Gastrocnemius medialis (tissue), 4 donors: ENCODE data around the gene RPS3A. TPM values are rescaled to one million over a fixed set of nuclear protein-coding genes. Genes with fewer than 3 reads are reported as not detected.
"Not testable (repeated sequence)": the region's sequence is repeated elsewhere in the genome, so short reads cannot be mapped to it uniquely, and the experiment has no call there.

Source experiments
- ATAC-seq, 2 donors: fragments of 150-250 bp; one replicate each; pipeline ENCODE4 v1.9.1; 2016
- DNase-seq, 2 donors: peaks; one replicate each; pipeline ENCODE4 v3.0.0-alpha.2; 2019
- H3K27ac ChIP-seq, 4 donors: fragments of 200-600 bp; sonication (generic); 1 replicate in 1 of 4; 2 replicates in 3 of 4; pipeline ENCODE4 v1.5.1; 2016 to 2018; ENCODE audit warnings: mild to moderate bottlenecking in 2 of 4, moderate library complexity in 1 of 4
- H3K27me3 ChIP-seq, 3 donors: fragments of 200-600 bp; sonication (generic) in 2 of 3; 1 replicate in 1 of 3; 2 replicates in 2 of 3; pipeline versions ENCODE4 v1.5.1 to v1.6.0; 2016 to 2019; ENCODE audit warnings: mild to moderate bottlenecking in 1 of 3, moderate library complexity in 1 of 3
- H3K36me3 ChIP-seq, 2 donors: fragments of 200-600 bp; sonication (generic) in 1 of 2; one replicate each; pipeline ENCODE4 v1.5.1; 2017 to 2018
- H3K4me1 ChIP-seq, 2 donors: fragments of 200-600 bp; sonication (generic) in 1 of 2; one replicate each; pipeline ENCODE4 v1.5.1; 2016 to 2017; ENCODE audit warnings: mild to moderate bottlenecking in 2 of 2
- H3K4me3 ChIP-seq, 4 donors: fragments of 200-600 bp; sonication (generic) in 3 of 4; 1 replicate in 1 of 4; 2 replicates in 3 of 4; pipeline ENCODE4 v1.5.1; 2016 to 2019; ENCODE audit warnings: mild to moderate bottlenecking in 2 of 4
- H3K9me3 ChIP-seq, 3 donors: fragments of 200-600 bp; sonication (generic) in 2 of 3; 1 replicate in 1 of 3; 2 replicates in 2 of 3; pipeline ENCODE4 v1.5.1; 2016 to 2019
- POLR2A ChIP-seq, 2 donors: fragments of 450-650 bp; IDR thresholded peaks; one replicate each; pipeline ENCODE4 v1.6.1; 2017; ENCODE audit warnings: antibody characterized with exemption in 2 of 2, mild to moderate bottlenecking in 2 of 2, moderate library complexity in 2 of 2
- in situ Hi-C, 4 donors: fragments of 200-750 bp; cut with MboI; loops; one replicate each; pipeline versions ENCODE4 v1.15.0 to v1.8.0; 2017; ENCODE audit warnings: low sequenced_read_pairs in 4 of 4
- intact Hi-C: fragments of 100-400 bp; cut with DNase I; formaldehyde crosslinking; loops from one replicate; pipeline ENCODE4 v1.15.1; 2023; ENCODE audit warnings: low total_unique reads
- total RNA-seq, 4 donors: library from RNA; depleted of rRNA; stranded (reverse); fragments of >200 nt; gene quantifications; one replicate each; pipeline versions ENCODE4 v1.1.0 to v1.2.3, GENCODE V29; 2016
- TF ChIP-seq, protein P1 (sequence below), 5 experiments: fragments of 450-650 bp in 3 of 5; fragments of 200-600 bp in 2 of 5; sonication (generic) in 2 of 5; IDR thresholded peaks in 4 of 5; conservative IDR thresholded peaks in 1 of 5; 1 replicate in 4 of 5; 2 replicates in 1 of 5; pipeline ENCODE4 v1.5.1; 2016 to 2019; ENCODE audit warnings: antibody characterized with exemption in 5 of 5, mild to moderate bottlenecking in 3 of 5, moderate library complexity in 3 of 5

The RPS3A gene
- total RNA-seq, 4 donors from 2014 or later = 1,618 to 1,974 (median 1,771) TPM

DNA sequence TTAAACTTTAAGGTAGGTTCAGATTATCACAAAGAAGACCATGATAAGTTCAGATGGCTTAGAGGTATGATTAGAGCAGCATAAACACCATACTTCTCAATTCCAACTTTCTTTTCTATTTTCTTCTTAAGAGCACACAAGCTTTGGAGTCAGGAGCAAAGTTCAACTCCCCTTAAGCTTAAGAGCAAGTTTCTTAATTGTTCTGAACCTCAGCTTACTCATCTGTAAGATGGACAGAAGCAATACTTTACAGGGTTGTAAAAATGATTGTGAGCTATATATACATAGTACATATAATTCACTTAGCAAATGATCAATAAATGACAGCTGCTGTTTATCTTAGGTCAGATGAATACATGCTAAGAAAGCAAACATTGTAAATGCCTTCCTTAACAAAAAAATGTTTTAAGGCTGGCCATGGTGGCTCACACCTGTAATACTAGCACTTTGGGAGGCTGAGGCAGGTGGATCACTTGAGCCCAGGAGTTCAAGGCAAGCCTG lies 25.0 kb upstream of the RPS3A start:
- Histone ChIP-seq H3K27me3 (no peaks in the 10 kb centered on the region), H3K36me3 (no peaks in the 10 kb centered on the region), H3K4me3 (no peak overlapping the region), H3K27ac (no peak overlapping the region), H3K4me1 (no peaks in the 10 kb centered on the region), H3K9me3 (no peaks in the 10 kb centered on the region)
- ATAC-seq = no peak
- in situ Hi-C loops = no loop called here
- intact Hi-C loops = no loop called here
- no peak for TF ChIP-seq POLR2A (IDR thresholded peaks at IDR 0.05)
- TF ChIP-seq, protein P1, sequence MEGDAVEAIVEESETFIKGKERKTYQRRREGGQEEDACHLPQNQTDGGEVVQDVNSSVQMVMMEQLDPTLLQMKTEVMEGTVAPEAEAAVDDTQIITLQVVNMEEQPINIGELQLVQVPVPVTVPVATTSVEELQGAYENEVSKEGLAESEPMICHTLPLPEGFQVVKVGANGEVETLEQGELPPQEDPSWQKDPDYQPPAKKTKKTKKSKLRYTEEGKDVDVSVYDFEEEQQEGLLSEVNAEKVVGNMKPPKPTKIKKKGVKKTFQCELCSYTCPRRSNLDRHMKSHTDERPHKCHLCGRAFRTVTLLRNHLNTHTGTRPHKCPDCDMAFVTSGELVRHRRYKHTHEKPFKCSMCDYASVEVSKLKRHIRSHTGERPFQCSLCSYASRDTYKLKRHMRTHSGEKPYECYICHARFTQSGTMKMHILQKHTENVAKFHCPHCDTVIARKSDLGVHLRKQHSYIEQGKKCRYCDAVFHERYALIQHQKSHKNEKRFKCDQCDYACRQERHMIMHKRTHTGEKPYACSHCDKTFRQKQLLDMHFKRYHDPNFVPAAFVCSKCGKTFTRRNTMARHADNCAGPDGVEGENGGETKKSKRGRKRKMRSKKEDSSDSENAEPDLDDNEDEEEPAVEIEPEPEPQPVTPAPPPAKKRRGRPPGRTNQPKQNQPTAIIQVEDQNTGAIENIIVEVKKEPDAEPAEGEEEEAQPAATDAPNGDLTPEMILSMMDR (IDR thresholded peaks at IDR 0.05 in 4 of 5, conservative IDR thresholded peaks at IDR 0.05 in 1 of 5) = no peak
- DNase-seq = no peak

DNA sequence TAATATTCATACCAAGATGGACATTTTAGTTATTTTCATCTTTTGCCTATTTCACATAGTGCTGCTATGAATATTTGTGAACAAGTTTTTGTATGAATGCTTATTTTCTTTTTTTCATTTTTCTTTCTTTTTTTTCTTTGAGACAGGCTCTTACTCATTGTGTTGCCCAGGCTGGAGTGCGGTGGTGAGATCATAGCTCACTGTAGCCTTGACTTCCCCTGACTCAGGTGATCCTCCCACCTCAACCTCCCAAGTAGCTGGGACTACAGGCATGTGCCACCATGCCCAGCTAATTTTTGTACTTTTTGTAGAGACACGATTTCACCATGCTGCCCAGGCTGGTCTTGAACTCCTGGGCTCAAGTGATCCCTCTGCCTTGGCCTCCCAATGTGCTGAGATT lies 21.4 kb upstream of the RPS3A start:
- H3K4me1 ChIP-seq, ATAC-seq, H3K27me3 ChIP-seq, intact Hi-C loops, DNase-seq, H3K27ac ChIP-seq, H3K36me3 ChIP-seq, H3K9me3 ChIP-seq, H3K4me3 ChIP-seq: not testable (repeated sequence)
- in situ Hi-C loops = loop anchor here in 2 of 4 donors (25.0 kb wide), 2 partner anchors 684 to 1709 kb away; partner anchors contain the start of genes ARFIP1 (in 1 of the 2), GATB (in 1 of the 2) and TIGD4 (in 1 of the 2)

DNA sequence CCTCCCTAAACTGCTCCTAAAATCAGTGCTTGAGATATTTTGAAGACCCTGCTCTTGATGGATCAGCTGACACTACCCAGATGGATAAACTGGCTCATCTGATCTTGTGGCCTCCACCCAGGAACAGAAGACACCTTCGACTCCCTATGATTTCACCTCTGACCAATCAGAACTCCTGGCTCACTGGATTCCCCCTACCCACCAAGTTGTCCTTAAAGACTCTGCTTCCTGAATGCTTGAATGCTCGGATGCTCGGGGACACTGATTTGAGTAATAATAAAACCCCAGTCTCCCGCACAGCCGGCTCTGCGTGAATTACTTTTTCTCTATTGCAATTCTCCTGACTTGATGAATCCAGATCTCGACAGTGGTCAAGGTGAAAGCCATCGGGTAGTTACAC lies 12.0 kb upstream of the RPS3A start:
- Histone ChIP-seq H3K4me3 (no peak overlapping the region), H3K36me3 (no peaks in the 10 kb centered on the region), H3K27me3 (no peaks in the 10 kb centered on the region), H3K4me1 (no peaks in the 10 kb centered on the region), H3K9me3 (no peaks in the 10 kb centered on the region), H3K27ac (no peak overlapping the region)
- ATAC-seq (no peak), DNase-seq (no peak)
- TF ChIP-seq, protein P1 (IDR thresholded peaks at IDR 0.05 in 4 of 5, conservative IDR thresholded peaks at IDR 0.05 in 1 of 5) = no peak
- no peak for TF ChIP-seq POLR2A (IDR thresholded peaks at IDR 0.05)
- intact Hi-C loops = no loop called here
- in situ Hi-C loops = loop anchor here in 2 of 4 donors (25.0 kb wide), 2 partner anchors 675 to 1700 kb away; partner anchors contain the start of genes ARFIP1 (in 1 of the 2), GATB (in 1 of the 2) and TIGD4 (in 1 of the 2)

DNA sequence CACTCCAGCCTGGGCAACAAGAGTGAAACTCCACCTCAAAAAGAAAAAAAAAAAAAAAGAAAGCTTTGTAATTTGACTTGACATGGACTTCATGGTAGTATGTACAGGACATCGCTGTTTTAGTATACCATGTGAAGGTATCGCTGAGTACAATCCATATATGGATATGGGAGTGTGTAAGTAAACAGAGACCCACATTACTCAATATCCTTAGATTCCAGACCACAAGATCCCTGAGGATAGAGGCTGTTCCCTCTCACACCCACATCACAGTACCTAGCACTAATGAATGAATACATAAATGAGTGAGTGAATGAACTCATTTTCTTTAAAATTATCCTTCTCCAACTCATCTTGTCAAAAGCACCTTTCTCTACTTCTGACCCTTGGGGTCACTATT lies 8.4 kb upstream of the RPS3A start:
- DNase-seq (no peak), ATAC-seq (no peak)
- TF ChIP-seq POLR2A (IDR thresholded peaks at IDR 0.05) = no peak
- TF ChIP-seq, protein P1 (IDR thresholded peaks at IDR 0.05 in 4 of 5, conservative IDR thresholded peaks at IDR 0.05 in 1 of 5) = no peak
- in situ Hi-C loops (loop anchor here in 2 of 4 donors (10.0 to 25.0 kb wide), 3 partner anchors 671 to 1696 kb away; partner anchors contain the start of genes ARFIP1 (in 1 of the 2), GATB (in 1 of the 2) and TIGD4 (in 1 of the 2)), intact Hi-C loops (no loop called here)
- Histone ChIP-seq H3K27me3 (no peaks in the 10 kb centered on the region), H3K4me3 (no peak overlapping the region), H3K27ac (no peak overlapping the region), H3K4me1 (no peaks in the 10 kb centered on the region), H3K9me3 (no peaks in the 10 kb centered on the region), H3K36me3 (no peaks in the 10 kb centered on the region)

DNA sequence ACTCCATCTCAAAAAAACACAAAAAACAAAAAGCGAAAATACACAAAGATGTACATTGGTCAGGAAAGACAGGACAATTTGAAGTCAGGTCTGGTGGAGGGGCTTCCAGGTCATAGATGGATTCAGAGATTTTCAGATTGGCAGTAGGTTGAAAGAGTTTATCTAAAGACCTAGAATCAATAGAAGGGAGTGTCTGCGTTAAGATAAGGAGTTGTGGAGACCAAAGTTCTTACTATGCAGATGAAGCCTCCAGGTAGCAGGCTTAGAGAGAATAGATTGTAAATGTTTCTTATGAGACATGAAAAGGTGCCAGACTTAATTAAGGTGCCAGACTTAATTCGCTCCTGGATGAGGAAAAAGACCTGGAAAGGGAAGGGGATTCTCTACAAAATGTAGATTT lies 6.9 kb upstream of the RPS3A start:
- no peak overlapping the region for H3K27ac ChIP-seq
- H3K4me3 ChIP-seq = no peak overlapping the region
- ATAC-seq (no peak), DNase-seq (no peak)
- no peaks in the 10 kb centered on the region for H3K9me3 ChIP-seq
- TF ChIP-seq, protein P1 (IDR thresholded peaks at IDR 0.05 in 4 of 5, conservative IDR thresholded peaks at IDR 0.05 in 1 of 5) = no peak
- no peak for TF ChIP-seq POLR2A (IDR thresholded peaks at IDR 0.05)
- H3K36me3 ChIP-seq = no peaks in the 10 kb centered on the region
- in situ Hi-C loops (loop anchor here in 2 of 4 donors (10.0 to 25.0 kb wide), 3 partner anchors 670 to 1695 kb away; partner anchors contain the start of genes ARFIP1 (in 1 of the 2), GATB (in 1 of the 2) and TIGD4 (in 1 of the 2)), intact Hi-C loops (no loop called here)
- H3K27me3 ChIP-seq = no peaks in the 10 kb centered on the region
- H3K4me1 ChIP-seq = no peaks in the 10 kb centered on the region
